K562 (cell line): ENCODE results near the gene ZNF521. TPM values are rescaled to one million over a fixed set of nuclear protein-coding genes. Genes with fewer than 3 reads are reported as not detected.

Experiments
- ATAC-seq: fragments of 200-7000 bp; cut with Tn5 transposase; 3 replicates; pipeline ENCODE4 v1.9.1; 2020; ENCODE audit warnings: moderate library complexity
- BruUV-seq: library from RNA; stranded (reverse); fragments of 400-500 nt; replicated peaks from 2 replicates; lab custom pipeline; 2021; lab: Mats Ljungman, UMichigan
- CTCF ChIA-PET: fragments of 300-600 bp; formaldehyde crosslinking; extraction: SDS; loops from one replicate; lab custom pipeline; 2021; ENCODE audit warnings: low intra/inter-chr PET ratio; lab: Yijun Ruan, JAX
- POLR2A ChIA-PET: fragments of 300-600, 350-650 bp; sonication (Branson Sonifier 250); formaldehyde crosslinking; extraction: SDS; loops from one replicate; lab custom pipeline; 2021; ENCODE audit warnings: antibody characterized with exemption, inconsistent platforms; lab: Yijun Ruan, JAX
- DNase-seq, 4 experiments: peaks; one replicate each; pipeline versions ENCODE4 v3.0.0 to v3.0.0-alpha.2; 2011 to 2018; ENCODE audit warnings: low spot score in 3 of 4, mixed read lengths in 3 of 4; ENCODE audit errors: extremely low read depth in 1 of 4
- FAIRE-seq: peaks from 2 replicates; lab custom pipeline; 2011; peaks lifted over from hg19 to GRCh38; lab: Jason Lieb, UNC
- H2AFZ ChIP-seq: 2 replicates; pipeline ENCODE4 v1.6.0; 2011; ENCODE audit warnings: low read depth, low read length, control low read depth, inconsistent platforms
- H3K27ac ChIP-seq: fragments of 200-600 bp; 3 replicates; pipeline ENCODE4 v1.8.0; 2011; ENCODE audit warnings: low read depth, mild to moderate bottlenecking, control low read depth, inconsistent platforms, low read length, moderate library complexity, mixed read lengths; ENCODE audit errors: extremely low read depth
- H3K27me3 ChIP-seq, 2 experiments: fragments of 300-600 bp in 1 of 2; 2 replicates in 1 of 2; 3 replicates in 1 of 2; pipeline versions ENCODE4 v1.6.0 to v1.8.0; 2011; ENCODE audit warnings: inconsistent platforms in 2 of 2, low read length in 2 of 2, mild to moderate bottlenecking in 1 of 2, mixed read lengths in 1 of 2, moderate library complexity in 1 of 2; ENCODE audit not compliant: control insufficient read depth in 2 of 2, insufficient read depth in 2 of 2
- H3K36me3 ChIP-seq: fragments of 300-600 bp; 3 replicates; pipeline ENCODE4 v1.8.0; 2011; ENCODE audit warnings: mild to moderate bottlenecking, low read length, inconsistent platforms; ENCODE audit not compliant: control insufficient read depth, insufficient read depth
- H3K4me1 ChIP-seq, 2 experiments: fragments of 200-600 bp in 1 of 2; replicated peaks in 1 of 2; 2 replicates in 1 of 2; 3 replicates in 1 of 2; pipeline versions ENCODE4 v1.5.1 to v1.8.0; 2011; ENCODE audit warnings: inconsistent platforms in 2 of 2, low read length in 2 of 2, mild to moderate bottlenecking in 1 of 2, mixed read lengths in 1 of 2, moderate library complexity in 1 of 2; ENCODE audit not compliant: control insufficient read depth in 2 of 2, insufficient read depth in 2 of 2
- H3K4me2 ChIP-seq: 2 replicates; pipeline ENCODE4 v1.6.1; 2011; ENCODE audit warnings: low read length, control low read depth, inconsistent platforms, mixed read lengths; ENCODE audit not compliant: insufficient read depth
- H3K4me3 ChIP-seq: fragments of 200-600 bp; sonication (generic), shearing (Covaris generic); 2 replicates; pipeline ENCODE4 v1.5.1; 2016; ENCODE audit warnings: control low read depth, inconsistent platforms
- H3K79me2 ChIP-seq: fragments of 200-600 bp; 3 replicates; pipeline ENCODE4 v1.8.0; 2011; ENCODE audit warnings: low read length, inconsistent platforms; ENCODE audit not compliant: control insufficient read depth, insufficient read depth
- H3K9ac ChIP-seq, 2 experiments: 2 replicates each; pipeline versions ENCODE4 v1.6.0 to v1.6.1; 2011; ENCODE audit warnings: low read depth in 2 of 2, low read length in 2 of 2, control low read depth in 1 of 2, inconsistent platforms in 1 of 2, mild to moderate bottlenecking in 1 of 2, mixed read lengths in 1 of 2; ENCODE audit not compliant: insufficient read depth in 1 of 2
- H3K9me1 ChIP-seq: one replicate; pipeline ENCODE4 v1.6.0; 2011; ENCODE audit warnings: inconsistent platforms, mild to moderate bottlenecking, low read length, moderate library complexity; ENCODE audit not compliant: control insufficient read depth, insufficient read depth
- H3K9me3 ChIP-seq: replicated peaks from 2 replicates; pipeline ENCODE4 v1.5.1; 2011; ENCODE audit warnings: low read depth, low read length, inconsistent platforms; ENCODE audit not compliant: control insufficient read depth, insufficient read depth
- H4K20me1 ChIP-seq: replicated peaks from 2 replicates; pipeline ENCODE4 v1.6.1; 2011; ENCODE audit warnings: low read length, inconsistent platforms, mixed read lengths; ENCODE audit not compliant: control insufficient read depth, insufficient read depth
- POLR2B ChIP-seq: fragments of 450-650 bp; IDR thresholded peaks from 2 replicates; pipeline ENCODE4 v1.6.1; 2018; ENCODE audit warnings: low read depth; ENCODE audit not compliant: partially characterized antibody
- PYGO2 ChIP-seq: fragments of 450-650 bp; IDR thresholded peaks from 2 replicates; pipeline ENCODE4 v1.6.1; 2016; ENCODE audit warnings: mild to moderate bottlenecking, missing genetic modification characterization, moderate library complexity, missing compliant biosample characterization
- RFX1 ChIP-seq: fragments of 450-650 bp; IDR thresholded peaks from 2 replicates; pipeline ENCODE4 v1.6.1; 2016; ENCODE audit warnings: mild to moderate bottlenecking, moderate library complexity
- RNF2 ChIP-seq: sonication (generic); IDR thresholded peaks from 2 replicates; pipeline ENCODE4 v1.6.1; 2016
- TRIM24 ChIP-seq, 2 experiments: fragments of 450-650 bp; IDR thresholded peaks; 2 replicates each; pipeline ENCODE4 v1.6.1; 2016
- ZC3H11A ChIP-seq: IDR thresholded peaks from 2 replicates; pipeline ENCODE4 v1.6.1; 2012; ENCODE audit warnings: low read depth, low read length, improper control_type of control experiment
- WGBS: fragments of 100-300 bp; shearing (Covaris generic); methylation state at CpG from one replicate; pipeline ENCODE4 v1.1.6; 2016; ENCODE audit warnings: low coverage, mixed read lengths; ENCODE audit not compliant: insufficient coverage; ENCODE audit errors: missing lambda C conversion rate; 5-methylcytosine and 5-hydroxymethylcytosine counted together
- in situ Hi-C: fragments of 300-500 bp; cut with MboI; formaldehyde crosslinking; loops from 4 replicates; pipeline ENCODE4 v1.15.0; 2018; ENCODE audit warnings: inconsistent platforms, mixed read lengths
- intact Hi-C: fragments of 100-400 bp; cut with micrococcal nuclease; formaldehyde crosslinking; loops from 2 replicates; pipeline ENCODE4 v1.14.2; 2022
- polyA plus RNA-seq, 8 experiments: library from polyadenylated mRNA; depleted of rRNA in 4 of 8; stranded (reverse) in 5 of 8; unstranded in 3 of 8; fragments of >200 nt; fragmentation: Nextera tagmentation in 2 of 8; fragmentation: Illumina TruSeq in 1 of 8; extraction: Ambion mirVana in 2 of 8; extraction: Trizol in 1 of 8; gene quantifications; 2 replicates each; pipeline versions ENCODE4 v1.2.1 to v1.2.3, GENCODE V29; 2011 to 2014; ENCODE audit warnings: inconsistent platforms in 1 of 8, missing spikeins in 1 of 8
- total RNA-seq, 7 experiments: library from RNA; depleted of rRNA in 6 of 7; stranded (reverse); fragments of >200 nt in 6 of 7; fragmentation: Illumina TruSeq in 2 of 7; extraction: Trizol in 2 of 7; gene quantifications; 2 replicates each; pipeline versions ENCODE4 v1.2.1 to v1.2.3, GENCODE V29; 2011 to 2021; ENCODE audit warnings: low replicate concordance in 1 of 7
- TF ChIP-seq, protein P1 (sequence below), 3 experiments: fragments of 200-800 bp in 1 of 3; sonication (Bioruptor generic) in 1 of 3; sonication (generic) in 1 of 3; formaldehyde crosslinking in 1 of 3; IDR thresholded peaks; 2 replicates each; pipeline versions ENCODE4 v1.6.1 to v1.8.0; 2016 to 2022; ENCODE audit warnings: mild to moderate bottlenecking in 2 of 3, missing compliant biosample characterization in 2 of 3, missing genetic modification characterization in 2 of 3, missing genetic modification reagents in 1 of 3
- TF ChIP-seq, protein P2 (sequence below): fragments of 450-650 bp; IDR thresholded peaks from 2 replicates; pipeline ENCODE4 v1.6.1; 2018; ENCODE audit warnings: mild to moderate bottlenecking, low read depth; ENCODE audit not compliant: partially characterized antibody

Gene ZNF521
- total and polyA plus RNA-seq, 9 of the 15 experiments (the other 6 are each of a cell fraction or from before 2014, with no cell fraction given), result 1.2 to 5.8 (median 1.6) TPM

DNA sequence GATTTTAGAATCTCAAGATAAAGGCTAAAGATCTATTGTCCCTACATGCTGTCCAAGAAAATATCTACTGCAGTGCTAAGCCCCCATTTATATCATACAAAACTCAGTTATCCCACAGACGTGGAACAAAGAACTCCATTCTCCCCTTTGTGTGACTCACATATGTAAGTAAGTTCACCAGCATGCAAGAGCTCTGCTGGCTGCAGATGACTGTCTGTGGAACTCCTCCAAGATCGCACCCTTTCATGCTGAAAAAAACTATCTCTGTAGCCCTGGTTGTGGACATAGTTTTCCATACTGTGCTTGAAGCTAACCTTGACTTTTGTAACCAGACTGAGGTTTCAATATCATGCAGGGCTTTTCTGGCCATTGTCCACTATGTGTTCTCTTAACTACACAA lies 207.1 kb downstream of the ZNF521 start:
- no peaks in the 10 kb centered on the region for H3K27me3 ChIP-seq
- DNase-seq (no peak), FAIRE-seq (no peak), ATAC-seq (no peak)
- H3K9ac ChIP-seq, result no peak overlapping the region
- no peaks in the 10 kb centered on the region for H3K36me3 ChIP-seq
- H3K4me1 ChIP-seq, result no peaks in the 10 kb centered on the region
- H4K20me1 ChIP-seq, result no peaks in the 10 kb centered on the region
- WGBS, result 5% methylated on average over 2 of the region's 2 CpGs
- no TSS peak for BruUV-seq
- POLR2A ChIA-PET, result no interaction called here
- no peak overlapping the region for H2AFZ ChIP-seq
- in situ Hi-C loops, result no loop called here
- H3K4me2 ChIP-seq, result no peak overlapping the region
- intact Hi-C loops, result no loop called here
- CTCF ChIA-PET, result no interaction called here
- no peaks in the 10 kb centered on the region for H3K9me1 ChIP-seq
- no peak overlapping the region for H3K27ac ChIP-seq
- no peak overlapping the region for H3K4me3 ChIP-seq
- H3K79me2 ChIP-seq, result no peaks in the 10 kb centered on the region
- H3K9me3 ChIP-seq, result no peaks in the 10 kb centered on the region
- TF ChIP-seq POLR2B (no peak), ZC3H11A (no peak), RFX1 (no peak), PYGO2 (tag) (no peak)
- TF ChIP-seq, protein P1, sequence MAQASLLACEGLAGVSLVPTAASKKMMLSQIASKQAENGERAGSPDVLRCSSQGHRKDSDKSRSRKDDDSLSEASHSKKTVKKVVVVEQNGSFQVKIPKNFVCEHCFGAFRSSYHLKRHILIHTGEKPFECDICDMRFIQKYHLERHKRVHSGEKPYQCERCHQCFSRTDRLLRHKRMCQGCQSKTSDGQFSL (CRISPR knock-in tag; IDR thresholded peaks at IDR 0.05), result no peak
- TF ChIP-seq, protein P1 (tag; IDR thresholded peaks at IDR 0.05), result no peak

DNA sequence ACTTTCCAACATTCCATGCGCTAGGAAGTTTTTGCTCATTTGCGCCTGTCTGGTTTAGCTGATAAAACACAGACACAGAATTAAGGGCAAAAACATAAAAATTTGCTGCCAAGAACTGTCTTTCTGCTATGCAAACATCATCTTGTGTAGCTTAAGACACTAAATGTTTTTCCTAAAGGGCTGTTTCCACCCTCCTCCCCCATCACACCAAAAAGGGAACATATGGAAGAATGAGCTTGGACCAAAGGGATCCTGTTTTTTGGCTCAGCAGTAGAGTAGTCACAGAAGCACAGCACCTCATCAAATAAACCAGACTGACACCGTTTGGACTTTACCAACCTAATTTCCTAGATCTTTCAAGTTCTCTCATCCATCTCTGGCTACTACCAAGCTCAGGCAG lies 210.1 kb downstream of the ZNF521 start:
- Histone ChIP-seq H3K9me3 (no peaks in the 10 kb centered on the region), H2AFZ (no peak overlapping the region), H3K27me3 (no peaks in the 10 kb centered on the region), H3K9me1 (no peaks in the 10 kb centered on the region), H3K9ac (no peak overlapping the region), H3K79me2 (no peaks in the 10 kb centered on the region), H3K27ac (no peak overlapping the region), H3K4me3 (no peak overlapping the region), H3K4me1 (no peaks in the 10 kb centered on the region), H3K4me2 (no peak overlapping the region), H4K20me1 (no peaks in the 10 kb centered on the region), H3K36me3 (no peaks in the 10 kb centered on the region)
- ChIA-PET CTCF (no interaction called here), POLR2A (no interaction called here)
- ATAC-seq (no peak), FAIRE-seq (no peak), DNase-seq (no peak)
- intact Hi-C loops, result no loop called here
- WGBS, result 17% methylated on average over 3 of the region's 3 CpGs
- in situ Hi-C loops, result no loop called here
- no TSS peak for BruUV-seq
- no peak for TF ChIP-seq RNF2
- TF ChIP-seq, protein P2, sequence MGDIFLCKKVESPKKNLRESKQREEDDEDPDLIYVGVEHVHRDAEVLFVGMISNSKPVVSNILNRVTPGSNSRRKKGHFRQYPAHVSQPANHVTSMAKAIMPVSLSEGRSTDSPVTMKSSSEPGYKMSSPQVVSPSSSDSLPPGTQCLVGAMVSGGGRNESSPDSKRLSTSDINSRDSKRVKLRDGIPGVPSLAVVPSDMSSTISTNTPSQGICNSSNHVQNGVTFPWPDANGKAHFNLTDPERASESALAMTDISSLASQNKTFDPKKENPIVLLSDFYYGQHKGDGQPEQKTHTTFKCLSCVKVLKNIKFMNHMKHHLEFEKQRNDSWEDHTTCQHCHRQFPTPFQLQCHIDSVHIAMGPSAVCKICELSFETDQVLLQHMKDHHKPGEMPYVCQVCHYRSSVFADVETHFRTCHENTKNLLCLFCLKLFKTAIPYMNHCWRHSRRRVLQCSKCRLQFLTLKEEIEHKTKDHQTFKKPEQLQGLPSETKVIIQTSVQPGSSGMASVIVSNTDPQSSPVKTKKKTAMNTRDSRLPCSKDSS, result no peak
- no peak for TF ChIP-seq TRIM24 (IDR thresholded peaks at IDR 0.05)
